HTERT RPE-1 (cell line): ENCODE measurements around the gene TARDBP.
"Not testable (repeated sequence)": the region's sequence is repeated elsewhere in the genome, so short reads cannot be mapped to it uniquely, and the experiment has no call there.

Source experiments
- in situ Hi-C: fragments of 300-500 bp; cut with MboI; formaldehyde crosslinking; loops from 4 replicates; pipeline ENCODE4 v1.14.3; 2020; ENCODE audit warnings: low sequenced_read_pairs

Gene TARDBP

GRCh38 chr1:11059155-11059967, 46.9 kb downstream of the TARDBP start:
- in situ Hi-C loops, result no loop called here

GRCh38 chr1:11059968-11060830, 47.7 kb downstream of the TARDBP start, which contains the start of gene SRM:
TSS of gene SRM (minus strand) at chr1:11060018. CDS start at chr1:11059943, 75 bp downstream.
- in situ Hi-C loops, result no loop called here

- in situ Hi-C loops, result no loop called here
These were observed 49.4 kb downstream of the TARDBP start for GRCh38 chr1:11061652-11062365.

GRCh38 chr1:11062965-11063401, 50.5 kb downstream of the TARDBP start:
- in situ Hi-C loops, result no loop called here

GRCh38 chr1:11063937-11064537, 51.6 kb downstream of the TARDBP start:
- in situ Hi-C loops, result not testable (repeated sequence)

GRCh38 chr1:11064942-11065341, 52.5 kb downstream of the TARDBP start:
- in situ Hi-C loops, result no loop called here

GRCh38 chr1:11065796-11066195, 53.3 kb downstream of the TARDBP start:
- in situ Hi-C loops, result no loop called here

GRCh38 chr1:11067716-11068599, 55.5 kb downstream of the TARDBP start:
- in situ Hi-C loops, result no loop called here

GRCh38 chr1:11068600-11069473, 56.4 kb downstream of the TARDBP start:
- in situ Hi-C loops, result no loop called here

GRCh38 chr1:11070876-11071275, 58.4 kb downstream of the TARDBP start:
- in situ Hi-C loops, result no loop called here

- in situ Hi-C loops, result no loop called here
These were observed 59.2 kb downstream of the TARDBP start for GRCh38 chr1:11071463-11072215.

- in situ Hi-C loops, result no loop called here
These were observed 59.9 kb downstream of the TARDBP start for GRCh38 chr1:11072216-11072917.

- in situ Hi-C loops, result not testable (repeated sequence)
These were observed 60.9 kb downstream of the TARDBP start for GRCh38 chr1:11073398-11073797.
